ENCODE results near the gene UBAC2. TPM values are rescaled to one million over a fixed set of nuclear protein-coding genes. Genes with fewer than 3 reads are reported as not detected.

The UBAC2 gene
- total RNA-seq, 1 donor from 2014 or later = 70.8 TPM

DNA sequence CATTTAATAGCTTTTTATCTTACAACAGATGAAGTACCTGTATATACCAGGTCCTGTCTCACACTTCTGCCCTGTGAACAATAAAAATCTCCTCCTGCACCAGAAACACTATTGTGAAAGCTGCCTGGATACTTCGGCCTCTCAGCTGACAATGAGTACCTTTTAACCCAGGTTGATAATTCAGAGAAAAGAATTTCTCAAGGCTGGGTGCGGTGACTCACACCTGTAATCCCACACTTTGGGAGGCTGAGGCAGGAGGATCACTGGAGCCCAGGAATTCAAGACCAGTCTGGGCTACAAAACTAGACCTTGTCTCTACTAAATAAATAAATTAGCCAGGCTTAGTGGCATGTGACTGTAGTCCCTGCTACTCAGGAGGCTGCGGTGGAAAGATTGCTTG, 235.3 kb downstream of the UBAC2 start:
- H3K9me3 Mint-ChIP-seq (ENCODE audit: low read depth) = no peaks in the 10 kb centered on the region
- H3K4me1 Mint-ChIP-seq (ENCODE audit: low read depth) = peaks cover 22% of the 10 kb centered on the region
- H3K27ac Mint-ChIP-seq (ENCODE audit: unreplicated experiment) = no peak overlapping the region

More for the DNA sequence above, 235.3 kb downstream of the UBAC2 start:
- TF ChIP-seq, protein P1, sequence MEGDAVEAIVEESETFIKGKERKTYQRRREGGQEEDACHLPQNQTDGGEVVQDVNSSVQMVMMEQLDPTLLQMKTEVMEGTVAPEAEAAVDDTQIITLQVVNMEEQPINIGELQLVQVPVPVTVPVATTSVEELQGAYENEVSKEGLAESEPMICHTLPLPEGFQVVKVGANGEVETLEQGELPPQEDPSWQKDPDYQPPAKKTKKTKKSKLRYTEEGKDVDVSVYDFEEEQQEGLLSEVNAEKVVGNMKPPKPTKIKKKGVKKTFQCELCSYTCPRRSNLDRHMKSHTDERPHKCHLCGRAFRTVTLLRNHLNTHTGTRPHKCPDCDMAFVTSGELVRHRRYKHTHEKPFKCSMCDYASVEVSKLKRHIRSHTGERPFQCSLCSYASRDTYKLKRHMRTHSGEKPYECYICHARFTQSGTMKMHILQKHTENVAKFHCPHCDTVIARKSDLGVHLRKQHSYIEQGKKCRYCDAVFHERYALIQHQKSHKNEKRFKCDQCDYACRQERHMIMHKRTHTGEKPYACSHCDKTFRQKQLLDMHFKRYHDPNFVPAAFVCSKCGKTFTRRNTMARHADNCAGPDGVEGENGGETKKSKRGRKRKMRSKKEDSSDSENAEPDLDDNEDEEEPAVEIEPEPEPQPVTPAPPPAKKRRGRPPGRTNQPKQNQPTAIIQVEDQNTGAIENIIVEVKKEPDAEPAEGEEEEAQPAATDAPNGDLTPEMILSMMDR (IDR thresholded peaks at IDR 0.05) = no peak
- Mint-ChIP-seq H3K36me3 (ENCODE audit: low read depth) (no peaks in the 10 kb centered on the region), H3K27me3 (ENCODE audit: low read depth) (peaks cover 22% of the 10 kb centered on the region), H3K4me3 (ENCODE audit: unreplicated experiment) (no peak overlapping the region)
- DNase-seq (ENCODE audit: low spot score) = no peak

Small RNA genes within 50 kb of the gene (microRNA-seq; reads per million reads assigned to microRNA genes)
- gene MIR623 (ENCODE audit: borderline number of aligned reads) = not detected

Other genes starting within 250 kb of the UBAC2 start
- 45.4 to 55.5 TPM (median 45.9 TPM) in 3 replicates for gene DOCK9, start 222.8 kb upstream of the UBAC2 start, total RNA-seq
- not detected in 3 replicates for gene GPR18, start 57.5 kb downstream of the UBAC2 start, total RNA-seq
- gene GPR183, start 106.5 kb downstream of the UBAC2 start, total RNA-seq = 0.63 to 5.7 TPM (median 5.7 TPM) in 3 replicates